ENCODE measurements around the gene MICALL1.

MICALL1 gene

GRCh38 chr22:37990862-37991261, 84.8 kb downstream of the MICALL1 start:
- Histone ChIP-seq H3K36me3 (ENCODE audit: control insufficient read depth, insufficient read depth, low read length, severe bottlenecking) (no peaks in the 10 kb centered on the region), H3K9me3 (ENCODE audit: control insufficient read depth, low read length) (no peaks in the 10 kb centered on the region), H3K4me3 (ENCODE audit: low read length) (no peak overlapping the region), H3K27me3 (replicated peaks; ENCODE audit: control insufficient read depth, insufficient read depth, low read length) (no peaks in the 10 kb centered on the region), H3K9ac (ENCODE audit: low read length) (no peak overlapping the region), H3K4me1 (ENCODE audit: control insufficient read depth, insufficient read depth, low read length) (no peaks in the 10 kb centered on the region)
- DNase-seq (ENCODE audit: low read depth) = no peak

GRCh38 chr22:37991731-37992442, 85.8 kb downstream of the MICALL1 start:
- DNase-seq (ENCODE audit: low read depth) = no peak
- no peaks in the 10 kb centered on the region for H3K36me3 ChIP-seq (ENCODE audit: control insufficient read depth, insufficient read depth, low read length, severe bottlenecking)
- no peaks in the 10 kb centered on the region for H3K4me1 ChIP-seq (ENCODE audit: control insufficient read depth, insufficient read depth, low read length)
- H3K4me3 ChIP-seq (ENCODE audit: low read length) = no peak overlapping the region
- no peak overlapping the region for H3K9ac ChIP-seq (ENCODE audit: low read length)
- H3K9me3 ChIP-seq (ENCODE audit: control insufficient read depth, low read length) = no peaks in the 10 kb centered on the region
- no peaks in the 10 kb centered on the region for H3K27me3 ChIP-seq (replicated peaks; ENCODE audit: control insufficient read depth, insufficient read depth, low read length)
